CD14-positive monocyte (primary cell): Measurements from ENCODE around the gene PRXL2B. TPM values are rescaled to one million over a fixed set of nuclear protein-coding genes. Genes with fewer than 3 reads are reported as not detected.

Source experiments
- DNase-seq, 3 donors: peaks; one replicate each; pipeline ENCODE4 v3.0.0-alpha.2; 2011 to 2022
- H2AFZ ChIP-seq: 2 replicates; pipeline ENCODE4 v1.6.0; 2012; ENCODE audit warnings: mild to moderate bottlenecking, low read depth, low read length, inconsistent platforms; ENCODE audit not compliant: insufficient read depth, poor library complexity, severe bottlenecking
- H3K27ac ChIP-seq, 2 donors: 1 replicate in 1 of 2; 2 replicates in 1 of 2; pipeline ENCODE4 v1.5.1; 2012 to 2013; ENCODE audit warnings: low read length in 2 of 2, control low read depth in 1 of 2, inconsistent platforms in 1 of 2, low read depth in 1 of 2, mild to moderate bottlenecking in 1 of 2
- H3K27me3 ChIP-seq, 2 donors: one replicate each; pipeline versions ENCODE4 v1.6.0 to v1.6.1; 2011 to 2013; ENCODE audit warnings: low read length in 2 of 2; ENCODE audit not compliant: control insufficient read depth in 2 of 2, insufficient read depth in 2 of 2
- H3K36me3 ChIP-seq, 2 donors: replicated peaks in 1 of 2; 1 replicate in 1 of 2; 2 replicates in 1 of 2; pipeline versions ENCODE4 v1.5.1 to v1.6.1; 2012 to 2013; ENCODE audit warnings: low read length in 2 of 2, control low read depth in 1 of 2, inconsistent platforms in 1 of 2, mild to moderate bottlenecking in 1 of 2; ENCODE audit not compliant: insufficient read depth in 2 of 2, control insufficient read depth in 1 of 2
- H3K4me1 ChIP-seq, 2 donors: 1 replicate in 1 of 2; 2 replicates in 1 of 2; pipeline versions ENCODE4 v1.5.1 to v1.6.1; 2012 to 2013; ENCODE audit warnings: low read length in 2 of 2, control low read depth in 1 of 2, inconsistent platforms in 1 of 2, mild to moderate bottlenecking in 1 of 2, moderate library complexity in 1 of 2; ENCODE audit not compliant: insufficient read depth in 2 of 2, control insufficient read depth in 1 of 2
- H3K4me2 ChIP-seq: replicated peaks from 2 replicates; pipeline ENCODE3; 2012; ENCODE audit warnings: low read length, moderate library complexity, mild to moderate bottlenecking; ENCODE audit not compliant: poor library complexity, severe bottlenecking; ENCODE audit errors: extremely low read depth
- H3K4me3 ChIP-seq, 3 experiments: fragments of 200-600 bp in 1 of 3; sonication (generic) in 1 of 3; replicated peaks in 1 of 3; 1 replicate in 2 of 3; 2 replicates in 1 of 3; pipeline ENCODE4 v1.5.1; 2011 to 2013; ENCODE audit warnings: low read length in 3 of 3, mild to moderate bottlenecking in 3 of 3, control low read depth in 2 of 3, low read depth in 2 of 3, inconsistent platforms in 1 of 3, moderate library complexity in 1 of 3
- H3K79me2 ChIP-seq: 2 replicates; pipeline ENCODE4 v1.6.0; 2012; ENCODE audit warnings: mild to moderate bottlenecking, control low read depth, inconsistent platforms, low read length, moderate library complexity; ENCODE audit not compliant: insufficient read depth
- H3K9ac ChIP-seq: 2 replicates; pipeline ENCODE4 v1.6.0; 2017; ENCODE audit warnings: low read length, mild to moderate bottlenecking; ENCODE audit not compliant: insufficient read depth, poor library complexity, severe bottlenecking
- H3K9me3 ChIP-seq, 2 donors: replicated peaks in 1 of 2; 1 replicate in 1 of 2; 2 replicates in 1 of 2; pipeline versions ENCODE4 v1.5.1 to v1.6.1; 2012 to 2013; ENCODE audit warnings: low read length in 2 of 2, control low read depth in 1 of 2; ENCODE audit not compliant: control insufficient read depth in 1 of 2, insufficient read depth in 1 of 2
- H4K20me1 ChIP-seq: 2 replicates; pipeline ENCODE4 v1.6.0; 2012; ENCODE audit warnings: mild to moderate bottlenecking, low read length, control low read depth, moderate library complexity; ENCODE audit not compliant: insufficient read depth
- H3K27ac Mint-ChIP-seq, 7 donors: one replicate each; pipeline ENCODE4 v1.8.0; 2020; ENCODE audit warnings: mild to moderate bottlenecking in 7 of 7, mixed read lengths in 7 of 7, moderate library complexity in 6 of 7, inconsistent platforms in 2 of 7
- H3K27me3 Mint-ChIP-seq, 3 donors: one replicate each; pipeline ENCODE4 v1.8.0; 2021 to 2022; ENCODE audit warnings: low read depth in 3 of 3, mild to moderate bottlenecking in 3 of 3, mixed read lengths in 3 of 3, moderate library complexity in 3 of 3, inconsistent platforms in 1 of 3
- H3K36me3 Mint-ChIP-seq, 2 donors: one replicate each; pipeline ENCODE4 v1.8.0; 2020; ENCODE audit warnings: mixed read lengths in 2 of 2, inconsistent platforms in 1 of 2, mild to moderate bottlenecking in 1 of 2
- H3K4me1 Mint-ChIP-seq: one replicate; pipeline ENCODE4 v1.8.0; 2020; ENCODE audit warnings: mild to moderate bottlenecking, mixed read lengths
- H3K4me3 Mint-ChIP-seq, 2 donors: one replicate each; pipeline ENCODE4 v1.8.0; 2020; ENCODE audit warnings: mild to moderate bottlenecking in 2 of 2, mixed read lengths in 2 of 2, moderate library complexity in 1 of 2
- H3K9me3 Mint-ChIP-seq, 7 donors: one replicate each; pipeline ENCODE4 v1.8.0; 2020 to 2022; ENCODE audit warnings: mixed read lengths in 7 of 7, mild to moderate bottlenecking in 6 of 7, moderate library complexity in 6 of 7, inconsistent platforms in 2 of 7
- WGBS: methylation state at CpG from one replicate; pipeline ENCODE4 v1.1.5; 2013; ENCODE audit warnings: missing lambda C conversion rate; ENCODE audit not compliant: insufficient coverage; 5-methylcytosine and 5-hydroxymethylcytosine counted together
- intact Hi-C, 2 donors: fragments of 100-400 bp; cut with micrococcal nuclease; formaldehyde crosslinking; loops; one replicate each; pipeline versions ENCODE4 v1.15.0 to v1.15.1; 2023
- polyA plus RNA-seq, 3 donors: library from polyadenylated mRNA; depleted of rRNA in 1 of 3; unstranded in 2 of 3; stranded (reverse) in 1 of 3; fragments of 300-500 nt in 2 of 3; fragments of >200 nt in 1 of 3; fragmentation: Illumina TruSeq in 2 of 3; gene quantifications; 1 replicate in 2 of 3; 2 replicates in 1 of 3; pipeline ENCODE4 v1.2.3, GENCODE V29; 2012 to 2021
- TF ChIP-seq, protein P1 (sequence below): fragments of 200-600 bp; IDR thresholded peaks from one replicate; pipeline ENCODE4 v1.8.0; 2022; ENCODE audit warnings: antibody characterized with exemption, mild to moderate bottlenecking

PRXL2B gene
- polyA plus RNA-seq, 3 donors, result 3.6 to 8.8 (median 6.0) TPM

DNA sequence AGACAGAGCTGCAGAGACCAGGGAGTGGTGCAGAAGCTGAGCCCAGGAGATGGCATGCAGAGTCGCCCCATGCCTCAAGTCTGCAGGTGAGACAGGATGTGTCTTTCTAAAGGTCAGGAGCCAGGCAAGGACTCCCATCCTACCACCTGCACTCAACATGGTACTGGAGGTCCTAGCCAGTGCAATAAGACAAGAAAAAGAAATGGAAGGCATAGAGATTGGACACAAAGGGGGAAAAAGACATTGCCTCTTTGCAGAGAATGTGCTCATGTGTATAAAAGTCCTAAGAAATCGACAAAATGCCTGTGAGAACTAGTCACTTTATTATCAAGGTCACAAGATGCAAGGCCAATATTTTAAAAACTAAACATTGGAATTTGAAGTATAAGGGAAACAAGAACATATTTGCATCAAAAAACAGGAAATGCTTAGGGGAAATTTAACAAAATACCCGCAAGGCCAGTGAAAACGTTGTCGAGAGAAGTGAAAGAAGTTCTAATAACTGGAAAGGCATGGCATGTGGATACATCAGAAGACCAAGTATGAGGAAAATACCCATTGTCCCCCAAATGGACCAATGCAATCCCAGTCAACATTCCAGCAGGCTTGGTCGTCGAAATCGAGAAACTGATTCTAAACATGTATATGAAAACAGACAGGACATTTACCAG is 13.2 kb upstream of the PRXL2B start:
- peaks cover 33 to 37% of the 10 kb centered on the region in 2 donors for H3K4me1 ChIP-seq
- peak in 1 of 3 donors; percentile 51 for DNase-seq
- H3K9me3 ChIP-seq, result peaks cover 10 to 14% of the 10 kb centered on the region in 2 donors
- intact Hi-C loops, result no loop called here
- no peak overlapping the region for H2AFZ ChIP-seq
- H4K20me1 ChIP-seq, result no peaks in the 10 kb centered on the region
- H3K27ac ChIP-seq, result no peak overlapping the region
- H3K79me2 ChIP-seq, result no peaks in the 10 kb centered on the region
- no peak overlapping the region for H3K4me3 ChIP-seq
- peaks cover 0 to 19% (median 6%) of the 10 kb centered on the region in 3 donors for H3K27me3 Mint-ChIP-seq
- no peaks in the 10 kb centered on the region for H3K36me3 ChIP-seq
- TF ChIP-seq, protein P1, sequence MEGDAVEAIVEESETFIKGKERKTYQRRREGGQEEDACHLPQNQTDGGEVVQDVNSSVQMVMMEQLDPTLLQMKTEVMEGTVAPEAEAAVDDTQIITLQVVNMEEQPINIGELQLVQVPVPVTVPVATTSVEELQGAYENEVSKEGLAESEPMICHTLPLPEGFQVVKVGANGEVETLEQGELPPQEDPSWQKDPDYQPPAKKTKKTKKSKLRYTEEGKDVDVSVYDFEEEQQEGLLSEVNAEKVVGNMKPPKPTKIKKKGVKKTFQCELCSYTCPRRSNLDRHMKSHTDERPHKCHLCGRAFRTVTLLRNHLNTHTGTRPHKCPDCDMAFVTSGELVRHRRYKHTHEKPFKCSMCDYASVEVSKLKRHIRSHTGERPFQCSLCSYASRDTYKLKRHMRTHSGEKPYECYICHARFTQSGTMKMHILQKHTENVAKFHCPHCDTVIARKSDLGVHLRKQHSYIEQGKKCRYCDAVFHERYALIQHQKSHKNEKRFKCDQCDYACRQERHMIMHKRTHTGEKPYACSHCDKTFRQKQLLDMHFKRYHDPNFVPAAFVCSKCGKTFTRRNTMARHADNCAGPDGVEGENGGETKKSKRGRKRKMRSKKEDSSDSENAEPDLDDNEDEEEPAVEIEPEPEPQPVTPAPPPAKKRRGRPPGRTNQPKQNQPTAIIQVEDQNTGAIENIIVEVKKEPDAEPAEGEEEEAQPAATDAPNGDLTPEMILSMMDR, result no peak
- no peak overlapping the region for H3K4me2 ChIP-seq
- H3K4me3 Mint-ChIP-seq, result peak overlapping the region in 1 of 2 donors; percentile 51
- H3K27me3 ChIP-seq, result no peaks in the 10 kb centered on the region
- H3K4me1 Mint-ChIP-seq, result peaks cover 36% of the 10 kb centered on the region
- WGBS, result no CpG with 5 or more reads among the region's 8 CpGs
- H3K27ac Mint-ChIP-seq, result peak overlapping the region in 3 of 7 donors; percentile 34 to 58 (median 50)
- no peak overlapping the region for H3K9ac ChIP-seq
- peaks cover 3% of the 10 kb centered on the region in 2 donors for H3K36me3 Mint-ChIP-seq
- peaks cover 7 to 16% (median 13%) of the 10 kb centered on the region in 7 donors for H3K9me3 Mint-ChIP-seq

DNA sequence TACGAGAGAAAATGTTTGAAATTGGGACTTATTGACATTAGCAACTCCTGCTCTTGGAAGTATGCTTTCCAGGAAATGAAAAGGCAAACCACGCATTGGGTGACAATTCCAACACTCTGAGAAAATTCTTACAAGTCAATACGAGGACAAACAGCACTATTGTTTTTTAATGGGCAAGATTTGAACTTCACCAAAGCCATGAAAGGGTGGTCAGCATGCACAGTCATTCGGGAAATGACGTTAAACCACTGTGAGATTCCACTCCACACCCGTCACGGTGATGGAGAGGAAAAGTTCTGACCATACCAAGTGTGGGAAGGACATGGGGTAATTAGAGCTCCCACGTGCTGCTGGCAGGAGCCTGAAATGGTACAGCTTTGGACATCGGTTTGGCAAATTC is 12.2 kb upstream of the PRXL2B start:
- Histone ChIP-seq H3K9me3 (peaks cover 10 to 14% of the 10 kb centered on the region in 2 donors), H3K9ac (no peak overlapping the region), H3K4me1 (peaks cover 39 to 44% of the 10 kb centered on the region in 2 donors), H3K79me2 (no peaks in the 10 kb centered on the region), H3K36me3 (no peaks in the 10 kb centered on the region), H3K27me3 (no peaks in the 10 kb centered on the region), H3K4me2 (no peak overlapping the region), H3K27ac (no peak overlapping the region), H4K20me1 (no peaks in the 10 kb centered on the region), H3K4me3 (no peak overlapping the region), H2AFZ (no peak overlapping the region)
- WGBS, result 96% methylated on average over 2 of the region's 9 CpGs
- Mint-ChIP-seq H3K27me3 (peaks cover 0 to 15% (median 6%) of the 10 kb centered on the region in 3 donors), H3K36me3 (peaks cover 5% of the 10 kb centered on the region in 2 donors), H3K4me3 (peak overlapping the region in 1 of 2 donors; percentile 26), H3K9me3 (peaks cover 7 to 16% (median 13%) of the 10 kb centered on the region in 7 donors), H3K27ac (peak overlapping the region in 1 of 7 donors; percentile 50), H3K4me1 (peaks cover 42% of the 10 kb centered on the region)
- TF ChIP-seq, protein P1, result no peak
- intact Hi-C loops, result no loop called here
- DNase-seq, result peak in 1 of 3 donors; percentile 24
